Smooth muscle cell (in vitro differentiated cells): ENCODE measurements around the gene MISP3. TPM values are rescaled to one million over a fixed set of nuclear protein-coding genes. Genes with fewer than 3 reads are reported as not detected.

Experiments used
- DNase-seq: peaks from one replicate; lab custom pipeline; 2025; ENCODE audit not compliant: unreplicated experiment; lab: John Stamatoyannopoulos, UW
- H2AFZ ChIP-seq: fragments of 200-600 bp; sonication (generic); 2 replicates; pipeline ENCODE4 v1.6.0; 2016; ENCODE audit warnings: antibody characterized with exemption, low read depth, mild to moderate bottlenecking
- H3F3A ChIP-seq: fragments of 200-600 bp; sonication (generic); 2 replicates; pipeline ENCODE4 v1.6.0; 2017; ENCODE audit warnings: antibody characterized with exemption, low read depth
- H3K27ac ChIP-seq: fragments of 200-600 bp; sonication (generic); 2 replicates; pipeline ENCODE4 v1.5.1; 2016; ENCODE audit warnings: low read depth, mild to moderate bottlenecking
- H3K27me3 ChIP-seq: fragments of 200-600 bp; sonication (generic); 2 replicates; pipeline ENCODE4 v1.6.1; 2016; ENCODE audit warnings: low read depth, mild to moderate bottlenecking
- H3K36me3 ChIP-seq: fragments of 200-600 bp; sonication (generic); 2 replicates; pipeline ENCODE4 v1.5.1; 2016; ENCODE audit warnings: low read depth
- H3K4me1 ChIP-seq: fragments of 200-600 bp; sonication (generic); 2 replicates; pipeline ENCODE4 v1.5.1; 2016; ENCODE audit warnings: low read depth
- H3K4me2 ChIP-seq: fragments of 200-600 bp; sonication (generic); 2 replicates; pipeline ENCODE4 v1.6.0; 2016; ENCODE audit warnings: mild to moderate bottlenecking
- H3K4me3 ChIP-seq: fragments of 200-600 bp; sonication (generic); 2 replicates; pipeline ENCODE4 v1.5.1; 2016; ENCODE audit warnings: mild to moderate bottlenecking
- H3K79me2 ChIP-seq: fragments of 200-600 bp; sonication (generic); 2 replicates; pipeline ENCODE4 v1.6.0; 2016; ENCODE audit warnings: low read depth, mild to moderate bottlenecking
- H3K9ac ChIP-seq: fragments of 200-600 bp; sonication (generic); 2 replicates; pipeline ENCODE4 v1.6.0; 2016; ENCODE audit warnings: low read depth
- H3K9me3 ChIP-seq: fragments of 200-600 bp; sonication (generic); replicated peaks from 2 replicates; pipeline ENCODE4 v1.5.1; 2016; ENCODE audit warnings: low read depth
- H4K20me1 ChIP-seq: fragments of 200-600 bp; sonication (generic); 2 replicates; pipeline ENCODE4 v1.6.0; 2016; ENCODE audit warnings: low read depth
- CTCF ChIP-seq: fragments of 200-600 bp; sonication (generic); IDR thresholded peaks from 2 replicates; pipeline ENCODE4 v1.5.1; 2017; ENCODE audit warnings: borderline replicate concordance, mild to moderate bottlenecking, antibody characterized with exemption; ENCODE audit not compliant: insufficient read depth, poor library complexity, severe bottlenecking
- WGBS: methylation state at CpG from one replicate; pipeline ENCODE4 v1.1.7; 2016; ENCODE audit warnings: low lambda C conversion rate; 5-methylcytosine and 5-hydroxymethylcytosine counted together
- polyA plus RNA-seq: library from polyadenylated mRNA; unstranded; fragments of >200 nt; fragmentation: Nextera tagmentation; extraction: Ambion mirVana; gene quantifications from 2 replicates; pipeline ENCODE4 v1.2.1, GENCODE V29; 2016
- total RNA-seq: library from RNA; depleted of rRNA; stranded (reverse); fragments of >200 nt; gene quantifications from 2 replicates; pipeline ENCODE4 v1.2.3, GENCODE V29; 2014

The MISP3 gene
- total and polyA plus RNA-seq, 2 experiments from 2014 or later = 0.61 to 2.4 TPM

GRCh38 chr19:14056741-14057356, 15.7 kb upstream of the MISP3 start:
- H3F3A ChIP-seq = no peaks in the 10 kb centered on the region
- no peaks in the 10 kb centered on the region for H3K79me2 ChIP-seq
- no peak for DNase-seq
- no peak overlapping the region for H3K9ac ChIP-seq
- H3K27ac ChIP-seq = no peak overlapping the region
- peaks cover 9% of the 10 kb centered on the region for H3K27me3 ChIP-seq
- H3K36me3 ChIP-seq = no peaks in the 10 kb centered on the region
- TF ChIP-seq CTCF = no peak
- H4K20me1 ChIP-seq = no peaks in the 10 kb centered on the region
- peak overlapping the region; percentile 47 for H3K4me3 ChIP-seq
- H3K4me2 ChIP-seq = peak overlapping the region; percentile 85
- 41% methylated on average over 13 of the region's 19 CpGs for WGBS
- H3K4me1 ChIP-seq = no peaks in the 10 kb centered on the region
- no peaks in the 10 kb centered on the region for H3K9me3 ChIP-seq
- H2AFZ ChIP-seq = no peak overlapping the region

GRCh38 chr19:14058182-14059092, 14.1 kb upstream of the MISP3 start:
- 50% methylated on average over 12 of the region's 17 CpGs for WGBS
- H3K4me2 ChIP-seq = peak overlapping the region; percentile 85
- H3K27ac ChIP-seq = no peak overlapping the region
- peak overlapping the region; percentile 47 for H3K4me3 ChIP-seq
- no peaks in the 10 kb centered on the region for H4K20me1 ChIP-seq
- no peaks in the 10 kb centered on the region for H3K4me1 ChIP-seq
- H2AFZ ChIP-seq = no peak overlapping the region
- H3K79me2 ChIP-seq = no peaks in the 10 kb centered on the region
- no peak for DNase-seq
- H3K36me3 ChIP-seq = no peaks in the 10 kb centered on the region
- no peak overlapping the region for H3K9ac ChIP-seq
- H3K9me3 ChIP-seq = no peaks in the 10 kb centered on the region
- H3F3A ChIP-seq = no peaks in the 10 kb centered on the region
- H3K27me3 ChIP-seq = peaks cover 9% of the 10 kb centered on the region
- no peak for TF ChIP-seq CTCF

- H2AFZ ChIP-seq = no peak overlapping the region
- H3K9me3 ChIP-seq = no peaks in the 10 kb centered on the region
- H3K27me3 ChIP-seq = peaks cover 9% of the 10 kb centered on the region
- 43% methylated on average over 15 of the region's 15 CpGs for WGBS
- no peaks in the 10 kb centered on the region for H4K20me1 ChIP-seq
- no peak overlapping the region for H3K9ac ChIP-seq
- no peak overlapping the region for H3K27ac ChIP-seq
- H3K4me3 ChIP-seq = no peak overlapping the region
- H3K79me2 ChIP-seq = no peaks in the 10 kb centered on the region
- H3K4me2 ChIP-seq = no peak overlapping the region
- DNase-seq = no peak
- H3K4me1 ChIP-seq = no peaks in the 10 kb centered on the region
- TF ChIP-seq CTCF = peak; percentile 52
- H3K36me3 ChIP-seq = no peaks in the 10 kb centered on the region
- no peaks in the 10 kb centered on the region for H3F3A ChIP-seq
Measured at GRCh38 chr19:14059093-14059480, 13.5 kb upstream of the MISP3 start.
